ENCODE results near the gene SYPL1.
A peak's percentile ranks its signal among the peaks of the same experiment; 100 is the strongest.

DNA sequence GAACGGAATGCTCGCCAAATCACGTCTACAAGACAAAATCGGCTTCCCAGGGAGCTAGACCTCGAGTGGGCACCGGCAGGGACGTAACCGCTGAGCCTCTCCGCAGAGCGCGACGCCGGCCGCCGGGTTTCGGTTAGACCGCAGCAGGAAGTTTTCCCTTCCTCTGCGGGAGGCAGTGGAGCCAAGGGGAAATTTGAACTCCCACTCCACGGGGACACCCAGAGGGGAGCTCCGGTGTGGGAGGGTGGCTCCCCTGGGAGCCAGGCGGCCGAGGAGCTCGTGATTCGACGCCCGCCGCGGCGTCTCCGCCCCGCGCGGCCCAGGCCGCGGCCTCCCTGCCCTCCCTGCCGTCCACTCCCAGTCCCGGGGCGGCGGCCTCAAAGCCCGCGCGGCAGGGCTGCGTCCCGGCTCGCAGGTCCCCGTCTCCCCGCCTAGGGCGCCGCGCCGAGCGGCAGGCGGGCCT is 426 bp downstream of the SYPL1 start:
- TF ChIP-seq POLR2A (IDR thresholded peaks at IDR 0.05): no peak
- TF ChIP-seq, protein P1, sequence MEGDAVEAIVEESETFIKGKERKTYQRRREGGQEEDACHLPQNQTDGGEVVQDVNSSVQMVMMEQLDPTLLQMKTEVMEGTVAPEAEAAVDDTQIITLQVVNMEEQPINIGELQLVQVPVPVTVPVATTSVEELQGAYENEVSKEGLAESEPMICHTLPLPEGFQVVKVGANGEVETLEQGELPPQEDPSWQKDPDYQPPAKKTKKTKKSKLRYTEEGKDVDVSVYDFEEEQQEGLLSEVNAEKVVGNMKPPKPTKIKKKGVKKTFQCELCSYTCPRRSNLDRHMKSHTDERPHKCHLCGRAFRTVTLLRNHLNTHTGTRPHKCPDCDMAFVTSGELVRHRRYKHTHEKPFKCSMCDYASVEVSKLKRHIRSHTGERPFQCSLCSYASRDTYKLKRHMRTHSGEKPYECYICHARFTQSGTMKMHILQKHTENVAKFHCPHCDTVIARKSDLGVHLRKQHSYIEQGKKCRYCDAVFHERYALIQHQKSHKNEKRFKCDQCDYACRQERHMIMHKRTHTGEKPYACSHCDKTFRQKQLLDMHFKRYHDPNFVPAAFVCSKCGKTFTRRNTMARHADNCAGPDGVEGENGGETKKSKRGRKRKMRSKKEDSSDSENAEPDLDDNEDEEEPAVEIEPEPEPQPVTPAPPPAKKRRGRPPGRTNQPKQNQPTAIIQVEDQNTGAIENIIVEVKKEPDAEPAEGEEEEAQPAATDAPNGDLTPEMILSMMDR (IDR thresholded peaks at IDR 0.05): peak in 1 of 4 experiments; percentile 10

All from prostate gland (tissue), 2 donors.